Naive B cell (primary cell): ENCODE data around the gene FSIP1. TPM values are rescaled to one million over a fixed set of nuclear protein-coding genes. Genes with fewer than 3 reads are reported as not detected.

ENCODE experiments used
- ATAC-seq, 2 donors: fragments of 150-1000 bp; cut with Tn5 transposase; 2 replicates each; pipeline ENCODE4 v1.10.0; 2021; ENCODE audit warnings: low read depth in 2 of 2, mild to moderate bottlenecking in 2 of 2, moderate library complexity in 2 of 2
- DNase-seq: peaks from one replicate; pipeline ENCODE4 v3.0.0; 2022
- H3K27ac Mint-ChIP-seq, 6 donors: one replicate each; pipeline ENCODE4 v1.8.0; 2020 to 2022; ENCODE audit warnings: mild to moderate bottlenecking in 6 of 6, mixed read lengths in 6 of 6, moderate library complexity in 5 of 6, inconsistent platforms in 2 of 6
- H3K27me3 Mint-ChIP-seq, 3 donors: one replicate each; pipeline ENCODE4 v1.8.0; 2021 to 2022; ENCODE audit warnings: mixed read lengths in 3 of 3, mild to moderate bottlenecking in 1 of 3
- H3K36me3 Mint-ChIP-seq, 2 donors: one replicate each; pipeline ENCODE4 v1.8.0; 2020 to 2022; ENCODE audit warnings: mixed read lengths in 2 of 2, inconsistent platforms in 1 of 2, mild to moderate bottlenecking in 1 of 2
- H3K4me1 Mint-ChIP-seq, 3 donors: one replicate each; pipeline ENCODE4 v1.8.0; 2020 to 2022; ENCODE audit warnings: mixed read lengths in 3 of 3, inconsistent platforms in 1 of 3, mild to moderate bottlenecking in 1 of 3, moderate library complexity in 1 of 3
- H3K4me3 Mint-ChIP-seq, 8 donors: one replicate each; pipeline ENCODE4 v1.8.0; 2020 to 2022; ENCODE audit warnings: mild to moderate bottlenecking in 8 of 8, mixed read lengths in 8 of 8, moderate library complexity in 8 of 8, inconsistent platforms in 2 of 8
- H3K9me3 Mint-ChIP-seq, 7 donors: one replicate each; pipeline ENCODE4 v1.8.0; 2020 to 2022; ENCODE audit warnings: mixed read lengths in 7 of 7, mild to moderate bottlenecking in 5 of 7, inconsistent platforms in 2 of 7, moderate library complexity in 1 of 7
- polyA plus RNA-seq, 6 donors: library from polyadenylated mRNA; unstranded; fragments of 300-500 nt; fragmentation: Illumina TruSeq; gene quantifications; one replicate each; pipeline ENCODE4 v1.2.3, GENCODE V29; 2021; ENCODE audit warnings: low read depth in 6 of 6

The FSIP1 gene
- polyA plus RNA-seq, 6 donors from 2014 or later, result 0.14 to 0.44 (median 0.27) TPM

DNA sequence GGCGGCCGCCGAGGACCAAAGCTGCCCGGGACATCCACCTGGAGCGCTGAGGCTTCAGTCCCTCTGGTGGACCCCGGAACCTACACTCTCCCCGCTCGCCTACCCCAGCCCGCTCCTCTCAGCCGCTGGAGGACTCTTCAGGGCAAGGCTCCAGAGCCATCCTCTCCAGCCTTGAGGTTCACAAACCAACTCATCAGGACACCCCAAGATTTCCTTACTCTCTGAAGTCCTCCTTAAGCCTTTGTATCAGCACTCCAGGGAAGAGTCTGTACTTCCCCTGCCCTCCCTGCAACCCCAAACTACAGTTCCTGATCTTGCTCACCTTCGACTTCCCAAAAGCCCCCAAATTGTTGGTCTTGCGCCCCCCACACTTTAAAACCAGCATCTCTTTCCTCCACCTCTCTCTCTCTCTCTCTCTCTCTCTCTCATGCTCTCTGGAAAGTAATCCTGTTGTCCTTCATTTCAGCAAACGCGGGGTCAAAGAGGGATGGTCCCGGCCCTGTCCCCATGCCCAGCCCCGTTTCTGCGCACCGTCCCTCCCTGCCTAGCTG is 201.3 kb downstream of the FSIP1 start:
- Mint-ChIP-seq H3K27me3 (peaks cover 46 to 65% (median 63%) of the 10 kb centered on the region in 3 donors), H3K9me3 (no peaks in the 10 kb centered on the region), H3K27ac (no peak overlapping the region), H3K36me3 (no peaks in the 10 kb centered on the region), H3K4me1 (peaks cover 11 to 15% (median 15%) of the 10 kb centered on the region in 3 donors), H3K4me3 (peak overlapping the region in 4 of 8 donors; percentile 21 to 73 (median 50))
- DNase-seq (no peak), ATAC-seq (no peak)

DNA sequence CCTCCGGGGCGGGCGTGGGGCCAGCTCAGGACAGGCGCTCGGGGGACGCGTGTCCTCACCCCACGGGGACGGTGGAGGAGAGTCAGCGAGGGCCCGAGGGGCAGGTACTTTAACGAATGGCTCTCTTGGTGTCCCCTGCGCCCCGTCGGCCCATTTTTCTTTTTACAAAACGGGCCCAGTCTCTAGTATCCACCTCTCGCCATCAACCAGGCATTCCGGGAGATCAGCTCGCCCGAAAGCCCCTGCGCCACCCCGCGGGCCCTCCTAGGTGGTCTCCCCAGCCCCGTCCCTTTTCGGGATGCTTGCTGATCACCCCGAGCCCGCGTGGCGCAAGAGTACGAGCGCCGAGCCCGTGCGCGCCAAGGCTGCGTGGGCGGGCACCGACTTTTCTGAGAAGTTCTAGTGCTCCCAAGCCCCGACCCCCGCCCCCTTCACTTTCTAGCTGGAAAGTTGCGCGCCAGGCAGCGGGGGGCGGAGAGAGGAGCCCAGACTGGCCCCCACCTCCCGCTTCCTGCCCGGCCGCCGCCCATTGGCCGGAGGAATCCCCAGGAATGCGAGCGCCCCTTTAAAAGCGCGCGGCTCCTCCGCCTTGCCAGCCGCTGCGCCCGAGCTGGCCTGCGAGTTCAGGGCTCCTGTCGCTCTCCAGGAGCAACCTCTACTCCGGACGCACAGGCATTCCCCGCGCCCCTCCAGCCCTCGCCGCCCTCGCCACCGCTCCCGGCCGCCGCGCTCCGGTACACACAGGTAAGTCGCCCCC is 202.0 kb downstream of the FSIP1 start, which contains the start of gene THBS1:
Gene THBS1 (plus strand): TSS at position 595 of the 757 bp plus-strand sequence. CDS start 779 bp downstream, outside the sequence.
- Mint-ChIP-seq H3K36me3 (no peaks in the 10 kb centered on the region), H3K4me3 (peak within 1 kb of the TSS in 7 of 8 donors; percentile 1 to 74 (median 64)), H3K27ac (no peak within 1 kb of the TSS), H3K9me3 (no peaks in the 10 kb centered on the region), H3K27me3 (peaks cover 49 to 72% (median 61%) of the 10 kb centered on the region in 3 donors), H3K4me1 (peaks cover 11 to 15% (median 15%) of the 10 kb centered on the region in 3 donors)
- DNase-seq (no peak), ATAC-seq (no peak)

DNA sequence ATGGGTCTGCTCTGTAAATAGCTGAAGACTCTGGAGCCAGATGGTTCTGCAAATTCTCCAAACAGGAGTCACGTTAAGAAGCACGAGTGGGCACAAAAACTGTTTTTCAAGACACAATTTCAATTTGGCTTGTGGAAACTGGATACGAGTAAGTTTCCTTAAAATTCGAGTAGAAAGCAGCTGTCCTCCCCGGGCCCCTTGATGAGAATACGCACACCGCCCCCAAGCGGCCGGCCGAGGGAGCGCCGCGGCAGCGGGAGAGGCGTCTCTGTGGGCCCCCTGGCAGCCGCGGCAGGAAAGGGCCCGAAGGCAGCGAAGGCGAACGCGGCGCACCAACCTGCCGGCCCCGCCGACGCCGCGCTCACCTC is 202.5 kb downstream of the FSIP1 start:
- DNase-seq (peak; percentile 19), ATAC-seq (peak in 1 of 2 donors; percentile 21)
- Mint-ChIP-seq H3K36me3 (no peaks in the 10 kb centered on the region), H3K4me3 (peak overlapping the region in 6 of 8 donors; percentile 1 to 74 (median 52)), H3K9me3 (no peaks in the 10 kb centered on the region), H3K4me1 (peaks cover 11 to 15% (median 15%) of the 10 kb centered on the region in 3 donors), H3K27me3 (peaks cover 54 to 77% (median 63%) of the 10 kb centered on the region in 3 donors), H3K27ac (no peak overlapping the region)

DNA sequence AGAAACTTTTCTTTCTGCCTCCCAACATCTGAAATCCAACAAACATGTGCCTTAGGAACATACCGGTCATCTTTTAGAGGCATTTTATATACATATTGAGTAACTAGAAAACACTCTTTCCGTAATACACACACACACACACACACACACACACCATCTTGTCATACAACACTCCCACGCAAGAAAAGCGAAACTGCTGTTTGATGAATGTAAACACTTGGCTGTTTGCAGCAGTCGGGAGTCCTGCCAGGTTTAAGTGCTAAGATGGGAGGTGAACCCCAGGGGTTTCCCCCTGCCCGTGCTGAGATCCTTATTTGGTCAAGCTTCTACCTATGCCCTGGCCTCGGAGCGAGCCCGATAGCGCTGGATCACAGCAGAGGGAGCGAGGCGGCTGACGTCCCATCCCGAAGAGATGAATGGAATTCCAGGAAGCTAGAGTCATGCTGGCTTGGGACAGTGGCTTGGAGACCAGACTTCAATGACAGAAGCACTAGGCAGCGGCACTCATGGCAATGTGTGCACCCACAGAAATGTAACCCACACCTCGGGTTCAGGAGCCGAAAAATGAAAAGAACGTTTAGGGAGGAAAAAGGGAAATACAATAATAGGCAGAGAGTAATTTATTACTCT is 203.0 kb downstream of the FSIP1 start:
- DNase-seq (no peak), ATAC-seq (no peak)
- peaks cover 55 to 78% (median 65%) of the 10 kb centered on the region in 3 donors for H3K27me3 Mint-ChIP-seq
- peaks cover 11 to 15% (median 15%) of the 10 kb centered on the region in 3 donors for H3K4me1 Mint-ChIP-seq
- no peak overlapping the region for H3K27ac Mint-ChIP-seq
- no peaks in the 10 kb centered on the region for H3K36me3 Mint-ChIP-seq
- H3K4me3 Mint-ChIP-seq, result peak overlapping the region in 7 of 8 donors; percentile 1 to 74 (median 64)
- no peaks in the 10 kb centered on the region for H3K9me3 Mint-ChIP-seq

DNA sequence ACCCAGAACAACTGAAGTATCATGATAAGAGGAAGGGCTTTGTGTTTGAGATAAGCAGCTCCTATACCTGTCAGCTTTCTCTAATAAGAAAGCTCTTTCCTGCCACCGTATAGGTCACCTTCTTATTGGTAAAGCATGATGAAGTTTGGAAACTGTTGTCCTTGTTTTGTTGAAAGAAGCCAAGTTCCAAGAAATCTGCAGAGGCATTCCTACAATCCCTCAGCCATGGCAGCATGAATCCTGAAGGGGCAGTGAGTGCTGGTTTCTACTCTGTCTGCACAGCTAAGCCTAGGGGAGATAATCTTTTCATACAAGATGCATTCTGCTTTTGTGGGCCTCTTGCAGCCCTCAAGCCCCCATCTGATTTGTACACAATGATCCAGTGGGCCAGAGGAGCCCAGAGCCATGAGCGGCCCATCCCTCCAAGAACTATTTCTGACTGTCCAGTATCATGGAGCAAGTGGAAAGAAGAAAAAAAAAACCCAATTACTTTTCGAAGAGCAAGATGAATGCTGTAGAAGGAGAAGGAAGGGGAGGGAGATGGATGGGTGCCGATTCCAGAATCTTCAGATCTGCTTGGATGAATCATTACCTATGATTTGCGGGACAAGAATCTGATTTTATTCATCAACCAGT is 203.7 kb downstream of the FSIP1 start:
- DNase-seq (no peak), ATAC-seq (no peak)
- Mint-ChIP-seq H3K36me3 (no peaks in the 10 kb centered on the region), H3K9me3 (no peaks in the 10 kb centered on the region), H3K4me1 (peaks cover 11 to 15% (median 15%) of the 10 kb centered on the region in 3 donors), H3K4me3 (peak overlapping the region in 2 of 8 donors; percentile 26 to 31), H3K27me3 (peaks cover 48 to 76% (median 63%) of the 10 kb centered on the region in 3 donors), H3K27ac (peak overlapping the region in 1 of 6 donors; percentile 8)

DNA sequence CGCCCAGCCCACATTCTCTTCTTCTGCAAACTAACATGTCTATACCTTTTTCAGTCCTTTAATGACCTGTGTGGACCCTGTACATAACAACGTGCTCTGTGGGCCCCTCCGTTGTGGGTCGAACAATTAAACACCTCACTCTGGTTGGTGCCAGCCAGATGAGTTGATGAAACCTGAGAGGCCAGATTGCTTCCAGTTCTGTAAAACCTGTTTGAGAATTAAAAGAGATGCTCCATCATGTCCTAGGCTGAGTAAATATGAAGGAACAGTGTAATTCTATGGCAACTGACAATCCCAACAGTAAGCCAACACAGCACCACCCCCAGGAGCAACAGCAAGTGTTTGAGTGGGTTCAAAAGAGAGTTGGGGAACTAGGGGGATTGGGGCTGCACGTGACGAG is 207.5 kb downstream of the FSIP1 start:
- no peak overlapping the region for H3K4me3 Mint-ChIP-seq
- ATAC-seq (no peak), DNase-seq (no peak)
- H3K27me3 Mint-ChIP-seq, result peaks cover 38 to 61% (median 43%) of the 10 kb centered on the region in 3 donors
- no peaks in the 10 kb centered on the region for H3K36me3 Mint-ChIP-seq
- no peak overlapping the region for H3K27ac Mint-ChIP-seq
- H3K4me1 Mint-ChIP-seq, result peaks cover 4 to 7% (median 6%) of the 10 kb centered on the region in 3 donors
- no peaks in the 10 kb centered on the region for H3K9me3 Mint-ChIP-seq

DNA sequence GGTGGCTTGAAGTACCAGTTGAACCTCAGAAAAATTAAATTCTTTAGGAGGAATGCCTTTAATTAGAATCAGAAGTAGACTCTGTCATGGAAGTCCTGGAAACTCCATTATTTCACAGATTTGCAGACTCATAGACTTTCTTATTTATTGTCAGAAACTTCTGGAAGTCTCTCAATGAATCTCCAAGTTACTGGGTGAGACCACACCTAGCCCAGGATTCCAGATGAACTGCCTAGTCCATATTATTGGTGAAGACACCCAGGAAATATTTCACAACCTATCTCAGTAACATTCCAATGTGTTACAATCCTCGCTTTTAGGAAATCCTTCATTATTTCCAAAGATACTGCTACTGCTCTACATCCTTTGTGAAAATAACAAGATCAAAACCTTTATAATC is 208.2 kb downstream of the FSIP1 start:
- Mint-ChIP-seq H3K27me3 (peaks cover 35 to 61% (median 35%) of the 10 kb centered on the region in 3 donors), H3K36me3 (no peaks in the 10 kb centered on the region), H3K4me1 (peaks cover 0 to 1% (median 0%) of the 10 kb centered on the region in 3 donors), H3K9me3 (no peaks in the 10 kb centered on the region), H3K4me3 (no peak overlapping the region), H3K27ac (no peak overlapping the region)
- no peak for DNase-seq
- ATAC-seq, result no peak

DNA sequence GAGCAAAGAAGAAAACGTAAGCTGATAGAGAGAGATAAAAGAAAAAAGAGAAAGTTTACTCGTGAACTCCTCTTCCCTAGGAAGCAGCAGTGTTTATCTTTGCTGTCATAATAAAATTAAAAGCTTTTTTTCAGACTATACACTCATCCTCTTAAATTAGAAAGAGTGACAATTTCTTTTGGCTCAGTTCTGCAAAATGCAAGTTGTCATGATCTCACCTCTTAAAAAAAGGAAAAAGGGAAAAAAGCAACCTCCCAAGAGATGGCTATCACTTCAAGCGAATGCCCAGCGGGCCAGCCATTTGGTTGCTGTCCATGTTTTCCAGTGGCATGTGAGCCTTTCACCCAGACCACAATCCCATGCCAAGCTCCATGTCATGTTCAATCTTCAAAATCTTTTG is 208.8 kb downstream of the FSIP1 start:
- ATAC-seq, result no peak
- Mint-ChIP-seq H3K4me3 (no peak overlapping the region), H3K9me3 (no peaks in the 10 kb centered on the region), H3K27me3 (peaks cover 31 to 56% (median 32%) of the 10 kb centered on the region in 3 donors), H3K27ac (no peak overlapping the region), H3K4me1 (no peaks in the 10 kb centered on the region), H3K36me3 (no peaks in the 10 kb centered on the region)
- DNase-seq, result no peak

DNA sequence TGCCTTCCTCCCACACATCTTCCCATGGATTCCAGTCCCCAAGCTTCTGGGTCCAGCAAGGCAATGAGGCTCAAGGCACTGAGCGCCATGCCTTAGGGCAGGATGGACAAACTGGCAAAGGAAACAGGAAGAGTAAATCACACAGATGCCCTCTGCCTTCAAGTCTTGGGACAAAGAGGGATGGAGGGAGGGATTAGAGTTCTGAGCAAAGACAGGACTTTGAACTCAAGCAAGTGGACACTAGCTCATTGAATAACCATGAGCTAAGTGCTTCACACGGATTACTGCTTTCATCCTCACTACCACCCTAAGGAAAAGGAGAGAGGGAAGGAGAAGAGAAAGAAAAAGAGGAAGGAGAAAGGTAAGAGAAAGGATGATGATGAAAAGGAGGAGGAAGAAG is 209.4 kb downstream of the FSIP1 start:
- peaks cover 27 to 53% (median 29%) of the 10 kb centered on the region in 3 donors for H3K27me3 Mint-ChIP-seq

DNA sequence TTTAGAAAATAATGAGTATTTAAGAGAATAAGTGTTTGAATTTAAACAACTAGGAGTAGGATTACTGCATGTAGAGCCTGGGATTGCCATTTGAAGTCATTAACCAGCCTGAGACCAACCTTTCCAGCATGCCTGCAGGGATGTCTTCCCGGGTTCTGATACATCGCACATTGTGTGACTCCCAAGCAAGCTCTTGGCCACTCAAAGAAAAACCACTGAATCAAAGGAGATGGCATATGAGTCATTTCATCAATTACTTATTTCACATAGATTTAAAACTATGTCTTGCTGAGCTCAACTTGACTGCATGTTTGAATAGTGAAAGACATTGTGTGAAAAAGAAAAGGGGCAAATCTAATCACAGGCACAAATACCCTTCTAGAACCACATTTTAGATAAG is 216.8 kb downstream of the FSIP1 start:
- Mint-ChIP-seq H3K9me3 (no peaks in the 10 kb centered on the region), H3K27ac (no peak overlapping the region)

More for the DNA sequence above, 209.4 kb downstream of the FSIP1 start:
- ATAC-seq, result no peak
- Mint-ChIP-seq H3K4me1 (no peaks in the 10 kb centered on the region), H3K36me3 (no peaks in the 10 kb centered on the region), H3K27ac (no peak overlapping the region), H3K4me3 (no peak overlapping the region), H3K9me3 (no peaks in the 10 kb centered on the region)
- no peak for DNase-seq

DNA sequence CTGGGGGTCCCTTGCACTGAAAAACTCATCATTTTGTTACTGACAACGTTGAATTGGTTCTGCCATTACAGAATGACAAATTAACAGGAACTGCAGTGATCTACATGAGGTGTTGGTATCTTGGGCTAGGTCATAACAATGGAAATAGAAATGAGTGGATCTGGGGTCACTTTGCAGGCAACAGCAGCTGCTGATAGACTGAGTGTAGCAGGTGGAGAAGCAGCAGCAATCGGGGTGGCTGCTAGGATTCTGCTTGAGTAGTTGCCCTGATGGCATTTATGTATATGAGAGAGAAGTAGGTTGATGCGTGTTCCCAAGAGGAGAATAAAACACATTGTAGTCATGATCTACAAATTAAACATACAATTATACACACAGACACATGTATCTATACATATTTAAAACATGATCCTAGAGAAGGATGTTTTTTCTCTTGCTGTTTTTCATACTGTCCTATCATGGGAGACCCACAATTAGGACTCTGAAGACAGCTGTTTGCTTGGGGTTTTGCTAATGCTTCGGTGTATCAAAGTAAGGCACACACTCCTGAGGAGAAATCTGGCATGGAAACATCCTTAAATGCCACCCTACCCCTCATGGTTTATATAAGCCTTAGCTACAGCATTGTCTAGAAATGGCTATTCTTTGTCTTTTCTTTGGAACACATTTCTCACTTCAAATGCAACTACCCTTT is 217.5 kb downstream of the FSIP1 start:
- Mint-ChIP-seq H3K27me3 (peaks cover 5 to 13% (median 6%) of the 10 kb centered on the region in 3 donors), H3K9me3 (no peaks in the 10 kb centered on the region), H3K4me1 (no peaks in the 10 kb centered on the region), H3K36me3 (no peaks in the 10 kb centered on the region), H3K27ac (no peak overlapping the region), H3K4me3 (no peak overlapping the region)
- DNase-seq, result no peak
- ATAC-seq, result no peak

More for the DNA sequence above, 216.8 kb downstream of the FSIP1 start:
- no peak for DNase-seq
- H3K4me3 Mint-ChIP-seq, result no peak overlapping the region
- H3K36me3 Mint-ChIP-seq, result no peaks in the 10 kb centered on the region
- H3K4me1 Mint-ChIP-seq, result no peaks in the 10 kb centered on the region
- peaks cover 5 to 19% (median 6%) of the 10 kb centered on the region in 3 donors for H3K27me3 Mint-ChIP-seq
- ATAC-seq, result no peak

DNA sequence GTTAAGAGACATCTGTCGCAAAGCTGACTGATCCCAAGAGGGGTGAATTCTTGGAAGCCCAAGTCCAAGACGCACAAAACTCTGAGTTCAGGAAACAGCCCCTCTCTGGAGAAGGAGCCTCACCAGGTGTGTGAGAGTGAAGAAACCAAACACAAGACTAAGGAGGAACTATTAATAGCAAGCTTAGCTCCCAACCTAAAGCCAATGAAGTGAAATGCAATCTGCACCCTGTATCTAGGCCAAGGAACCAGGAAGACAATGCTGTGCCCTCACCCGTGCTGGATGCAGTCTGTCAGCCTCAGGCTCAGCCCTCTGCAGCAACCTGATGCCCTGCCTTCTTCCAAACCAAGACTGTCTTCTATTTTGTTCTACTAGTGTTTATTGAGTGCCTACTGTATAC is 224.2 kb downstream of the FSIP1 start:
- H3K4me1 Mint-ChIP-seq, result no peaks in the 10 kb centered on the region
- ATAC-seq, result no peak
- DNase-seq, result no peak
- H3K27me3 Mint-ChIP-seq, result peaks cover 0 to 5% (median 0%) of the 10 kb centered on the region in 3 donors
- H3K9me3 Mint-ChIP-seq, result no peaks in the 10 kb centered on the region
- no peak overlapping the region for H3K27ac Mint-ChIP-seq
- H3K36me3 Mint-ChIP-seq, result no peaks in the 10 kb centered on the region
- no peak overlapping the region for H3K4me3 Mint-ChIP-seq

DNA sequence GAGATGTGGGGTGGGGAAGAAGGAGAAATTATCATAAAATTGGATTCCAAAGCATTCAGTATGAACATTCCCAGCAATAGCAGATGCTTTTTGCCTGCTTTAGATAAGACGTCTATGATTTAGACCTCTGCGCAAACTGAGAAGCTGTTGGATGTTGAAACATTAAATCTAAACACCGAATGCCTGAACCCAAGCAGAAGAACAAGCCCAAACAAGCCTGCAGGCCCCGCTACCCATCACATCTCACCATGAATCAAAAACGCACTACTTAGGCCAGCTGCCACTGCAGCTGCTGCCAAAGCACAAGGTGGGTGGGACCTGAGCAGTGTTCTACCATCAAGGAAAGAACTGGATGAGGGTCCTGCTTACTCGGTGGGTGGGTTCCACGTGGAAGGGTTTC is 226.2 kb downstream of the FSIP1 start:
- H3K27me3 Mint-ChIP-seq, result peaks cover 0 to 10% (median 0%) of the 10 kb centered on the region in 3 donors
- no peak overlapping the region for H3K4me3 Mint-ChIP-seq
- no peaks in the 10 kb centered on the region for H3K36me3 Mint-ChIP-seq
- H3K4me1 Mint-ChIP-seq, result no peaks in the 10 kb centered on the region
- no peaks in the 10 kb centered on the region for H3K9me3 Mint-ChIP-seq
- no peak overlapping the region for H3K27ac Mint-ChIP-seq
- no peak for DNase-seq
- ATAC-seq, result no peak
